Middle frontal gyrus (tissue), 1 donor: Measurements from ENCODE around the gene CNTNAP5.

Experiments used
- DNase-seq: peaks from one replicate; pipeline ENCODE4 v3.0.0-alpha.2; 2015; ENCODE audit warnings: low spot score; ENCODE audit errors: extremely low spot score

The CNTNAP5 gene

DNA sequence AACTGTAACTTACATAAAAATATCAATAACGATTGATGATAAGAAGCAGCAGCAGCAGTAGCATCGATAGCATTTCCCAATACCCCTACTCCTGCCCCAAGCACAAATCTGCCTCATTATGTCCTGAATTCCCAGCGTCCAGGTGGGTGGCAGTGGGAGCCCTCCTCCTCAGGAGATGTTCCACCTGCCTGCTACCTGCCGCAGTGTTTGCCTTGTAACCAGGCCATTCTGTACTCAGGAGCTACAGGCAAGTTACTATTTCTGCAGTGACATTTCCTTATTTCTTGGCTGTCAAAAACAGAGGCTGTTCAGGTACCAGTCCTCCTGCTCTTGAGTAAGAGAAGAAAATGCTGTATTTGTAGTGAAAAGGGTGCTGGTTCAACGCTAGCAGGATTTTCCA lies 236.4 kb downstream of the CNTNAP5 start:
- no peak for DNase-seq

DNA sequence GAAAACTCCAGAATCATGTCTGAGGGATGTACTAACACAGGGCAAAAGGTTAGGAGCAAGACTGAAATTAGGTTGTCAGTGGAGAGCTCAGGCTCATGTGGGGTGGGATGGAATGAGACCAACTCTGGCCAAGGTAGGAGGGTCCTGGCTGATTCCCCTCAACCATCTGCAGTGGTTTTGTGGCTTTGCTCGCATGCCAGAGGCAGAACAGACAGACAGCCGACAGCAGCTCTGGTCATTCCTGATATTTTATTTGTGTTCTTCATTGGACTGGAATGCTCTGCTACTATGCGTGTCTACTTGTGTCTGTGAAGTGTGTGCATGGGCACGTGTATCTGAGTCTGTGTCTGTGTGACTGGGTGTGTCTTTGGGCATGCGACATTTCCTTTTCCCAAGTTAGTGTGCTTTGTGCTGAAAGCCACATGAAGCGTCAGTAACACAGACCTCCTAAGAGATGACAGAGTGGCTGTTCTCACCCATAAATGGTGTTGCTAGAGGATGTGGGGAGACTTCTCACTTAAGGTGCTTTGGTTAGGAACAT lies 239.5 kb downstream of the CNTNAP5 start:
- DNase-seq: no peak

DNA sequence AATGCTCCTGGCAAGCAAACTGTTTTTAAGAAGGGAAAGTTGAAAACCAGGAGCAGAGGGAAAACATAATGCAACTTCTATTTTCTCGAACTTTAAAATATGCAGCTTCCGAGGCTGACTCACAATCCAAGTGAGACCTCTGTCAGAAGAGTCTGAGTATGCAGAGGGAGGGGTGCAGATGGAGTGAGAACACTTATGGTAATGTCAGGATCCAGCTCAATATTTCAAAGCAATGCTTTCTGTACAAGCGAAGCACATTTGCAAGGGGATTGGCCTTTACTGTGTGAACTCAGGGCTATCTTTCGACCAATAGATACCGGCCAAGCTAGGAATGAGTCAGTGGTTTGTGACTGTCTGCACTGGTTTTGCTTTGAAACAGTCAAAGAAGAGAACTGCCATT lies 242.7 kb downstream of the CNTNAP5 start:
- no peak for DNase-seq

DNA sequence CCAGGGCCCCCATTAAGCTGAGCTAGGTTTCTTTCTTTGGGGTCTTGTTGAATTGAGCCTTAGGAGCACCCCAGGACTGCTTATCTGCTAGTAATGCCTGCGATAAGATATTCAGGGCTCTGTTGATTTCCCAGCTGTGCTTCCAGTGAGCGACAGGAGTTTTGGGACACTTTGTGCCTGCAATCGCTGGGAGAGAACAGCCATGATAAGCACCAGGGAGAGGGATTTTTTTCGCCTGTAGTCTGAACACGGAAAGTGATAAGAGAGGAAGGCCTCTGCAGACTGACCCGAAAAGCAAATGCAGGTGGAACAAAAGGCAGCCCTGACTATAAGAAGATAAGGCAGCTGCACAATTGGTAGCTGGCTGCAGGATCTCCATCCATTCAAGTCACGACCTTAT lies 244.3 kb downstream of the CNTNAP5 start:
- no peak for DNase-seq

DNA sequence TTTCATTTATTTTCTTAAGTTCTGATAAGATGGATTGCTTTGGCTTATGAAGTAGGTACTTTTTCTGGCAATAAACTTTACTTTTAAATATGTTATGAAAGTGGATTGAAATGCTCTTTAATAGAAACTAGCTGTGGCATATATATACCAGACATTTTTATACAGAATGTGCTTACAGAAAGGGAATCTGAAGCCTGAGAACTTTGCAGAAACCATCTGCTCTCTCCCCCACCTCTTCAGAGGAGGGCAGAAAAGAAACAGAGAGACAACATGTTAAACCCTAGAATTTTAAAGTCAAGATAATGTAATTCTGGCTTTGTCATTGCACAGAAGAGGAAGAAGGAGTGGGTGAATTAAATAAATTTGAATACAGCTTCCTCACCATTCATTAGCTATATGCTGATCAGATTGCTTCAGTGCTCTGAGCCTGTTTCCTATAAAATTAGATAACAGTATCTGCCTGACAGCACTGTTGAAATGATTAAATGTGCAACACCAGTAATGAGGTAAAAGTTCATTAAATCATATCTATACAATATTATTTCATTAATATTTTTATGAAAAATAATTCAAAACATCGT lies 247.3 kb downstream of the CNTNAP5 start:
- no peak for DNase-seq

DNA sequence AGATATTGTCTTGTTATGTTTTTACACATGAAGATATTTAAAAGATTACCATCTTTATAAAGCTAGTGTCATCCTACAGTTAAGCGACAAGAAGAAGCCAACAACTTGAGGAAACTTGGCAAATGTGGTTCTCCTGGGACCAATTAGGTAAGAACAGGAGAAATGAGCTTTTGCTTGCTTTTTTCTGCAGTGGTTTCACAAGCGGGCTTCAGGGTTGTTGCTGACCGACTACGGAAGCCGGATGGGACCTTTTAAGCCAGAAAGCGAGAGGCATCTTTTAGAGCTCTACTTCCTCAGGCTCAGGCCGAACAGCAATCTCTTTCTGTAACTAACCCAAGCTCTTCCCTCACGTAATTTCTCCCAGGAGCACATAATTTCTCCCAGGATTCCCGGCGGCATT lies 256.5 kb downstream of the CNTNAP5 start:
- no peak for DNase-seq

DNA sequence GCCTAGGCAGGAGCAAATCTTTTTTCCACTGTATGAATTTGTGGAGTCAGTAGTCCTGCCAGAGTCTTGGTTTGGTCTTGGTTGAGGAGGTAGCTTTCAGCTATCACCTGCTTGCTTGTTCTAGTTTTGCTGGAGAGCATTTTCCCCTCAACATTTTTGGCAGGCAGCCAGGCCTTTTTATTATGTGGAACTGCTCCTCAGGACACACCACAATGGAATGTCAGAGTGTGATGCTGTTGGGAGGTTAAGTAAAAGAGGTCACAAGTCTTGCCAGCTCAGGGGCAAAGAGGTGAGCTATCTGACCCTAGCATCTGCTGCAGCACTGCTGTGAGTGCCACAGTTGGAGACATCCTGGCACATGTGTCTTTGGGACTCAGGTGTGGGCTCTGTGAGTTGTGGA lies 258.0 kb downstream of the CNTNAP5 start:
- DNase-seq: no peak

DNA sequence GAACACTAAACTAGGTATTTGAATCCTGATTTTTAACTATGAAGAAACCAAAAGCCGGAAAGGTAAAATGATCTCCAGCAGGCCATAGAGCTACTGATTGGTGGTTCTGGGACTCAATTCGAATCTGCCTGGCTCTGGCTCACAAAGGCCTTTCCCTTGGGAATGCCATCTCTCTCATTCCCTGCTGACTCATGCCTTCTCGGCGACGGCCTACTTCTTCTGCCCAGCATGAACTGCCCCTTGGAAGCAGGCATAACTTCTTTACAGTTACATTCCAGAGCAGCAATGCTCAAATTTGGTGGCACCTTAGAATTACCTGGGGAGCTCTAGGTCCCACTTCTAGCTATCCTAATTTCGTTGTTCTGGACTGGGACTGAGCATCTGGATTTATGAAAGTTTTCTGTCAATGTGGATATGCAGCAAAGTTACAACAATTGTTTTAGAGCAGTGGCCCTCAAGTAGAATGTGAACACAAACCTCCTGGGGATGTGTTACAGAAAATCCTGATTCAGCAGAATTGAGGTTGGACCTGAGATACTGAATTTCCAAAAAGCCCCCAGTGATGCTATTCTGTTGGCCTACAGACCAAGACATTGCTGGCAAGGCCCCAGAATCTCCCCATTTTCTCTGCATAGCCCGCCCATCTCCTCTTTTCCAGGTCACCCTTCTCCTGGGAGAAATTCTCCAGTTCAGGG lies 261.1 kb downstream of the CNTNAP5 start:
- DNase-seq: no peak

DNA sequence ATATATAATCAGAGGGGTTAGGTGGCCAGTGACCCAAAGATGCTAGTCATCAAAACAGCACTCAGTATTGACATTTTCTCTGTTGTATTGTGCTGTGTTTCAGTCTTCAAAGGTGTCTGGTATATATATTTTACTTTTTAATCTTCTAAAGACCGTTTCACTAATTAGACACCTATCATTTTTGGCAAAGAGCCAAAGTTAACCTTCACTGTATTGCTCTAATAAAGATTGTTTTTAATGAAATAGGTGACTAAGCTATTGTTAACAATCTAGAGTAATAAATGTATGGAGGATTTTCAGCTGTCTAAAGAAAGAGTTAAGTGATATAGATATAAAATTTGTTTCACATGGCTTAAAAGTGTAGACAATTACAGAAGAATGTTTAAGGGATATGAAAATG lies 264.0 kb downstream of the CNTNAP5 start:
- DNase-seq: no peak

DNA sequence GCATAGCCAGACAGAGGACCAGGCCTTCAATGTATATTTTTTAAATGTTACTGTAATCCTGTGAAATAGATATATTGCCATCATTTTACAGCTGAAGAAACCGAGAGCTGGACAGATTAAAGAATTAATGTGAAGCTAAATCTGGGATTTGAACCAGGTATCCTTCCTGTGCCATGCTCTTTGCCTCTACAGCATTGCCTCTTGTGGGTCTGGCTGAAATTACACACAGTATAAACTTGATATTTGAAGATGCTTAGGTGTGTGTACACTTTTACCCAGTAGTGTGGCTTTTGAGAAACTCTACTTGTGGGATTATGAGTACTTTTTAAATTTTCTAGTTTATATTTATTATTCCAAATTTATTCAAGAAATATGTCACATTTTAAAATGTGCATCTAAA lies 264.5 kb downstream of the CNTNAP5 start:
- DNase-seq: no peak

DNA sequence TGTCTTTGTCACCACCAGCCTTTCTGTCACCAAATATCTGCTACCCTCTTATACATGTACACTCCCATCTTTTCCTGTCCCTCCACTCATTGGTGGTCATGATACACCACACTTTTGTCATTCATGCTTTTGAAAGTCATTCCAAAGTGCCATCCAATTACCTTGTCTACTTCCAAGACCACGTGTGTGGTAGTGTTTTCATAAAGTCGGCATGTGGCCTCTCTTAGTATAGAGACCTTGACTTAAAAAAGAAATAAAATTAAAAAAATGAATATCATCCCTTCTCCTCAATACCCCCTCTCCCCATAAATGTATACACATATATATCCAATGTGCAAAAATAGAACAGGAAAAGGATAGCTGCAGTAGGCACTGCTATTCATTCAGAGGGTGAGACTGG lies 271.4 kb downstream of the CNTNAP5 start:
- DNase-seq: no peak

DNA sequence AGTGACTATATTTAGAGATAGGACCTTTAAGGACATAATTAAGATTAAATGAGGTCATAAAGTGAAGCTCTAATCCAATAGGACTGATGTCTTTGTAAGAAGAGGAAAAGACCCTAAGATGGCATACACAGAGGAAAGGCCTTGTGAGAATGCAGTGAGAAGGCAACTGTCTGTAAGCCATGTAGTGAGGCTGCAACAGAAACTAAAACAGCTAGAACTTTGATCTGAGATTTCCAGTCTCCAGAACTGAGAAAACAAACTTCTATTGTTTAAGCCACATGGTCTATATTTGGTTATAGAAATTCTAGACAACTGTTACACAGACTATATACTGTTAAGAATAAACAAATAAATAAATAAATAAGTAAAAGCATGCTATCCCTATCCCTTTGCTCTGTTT lies 276.8 kb downstream of the CNTNAP5 start:
- DNase-seq: no peak

DNA sequence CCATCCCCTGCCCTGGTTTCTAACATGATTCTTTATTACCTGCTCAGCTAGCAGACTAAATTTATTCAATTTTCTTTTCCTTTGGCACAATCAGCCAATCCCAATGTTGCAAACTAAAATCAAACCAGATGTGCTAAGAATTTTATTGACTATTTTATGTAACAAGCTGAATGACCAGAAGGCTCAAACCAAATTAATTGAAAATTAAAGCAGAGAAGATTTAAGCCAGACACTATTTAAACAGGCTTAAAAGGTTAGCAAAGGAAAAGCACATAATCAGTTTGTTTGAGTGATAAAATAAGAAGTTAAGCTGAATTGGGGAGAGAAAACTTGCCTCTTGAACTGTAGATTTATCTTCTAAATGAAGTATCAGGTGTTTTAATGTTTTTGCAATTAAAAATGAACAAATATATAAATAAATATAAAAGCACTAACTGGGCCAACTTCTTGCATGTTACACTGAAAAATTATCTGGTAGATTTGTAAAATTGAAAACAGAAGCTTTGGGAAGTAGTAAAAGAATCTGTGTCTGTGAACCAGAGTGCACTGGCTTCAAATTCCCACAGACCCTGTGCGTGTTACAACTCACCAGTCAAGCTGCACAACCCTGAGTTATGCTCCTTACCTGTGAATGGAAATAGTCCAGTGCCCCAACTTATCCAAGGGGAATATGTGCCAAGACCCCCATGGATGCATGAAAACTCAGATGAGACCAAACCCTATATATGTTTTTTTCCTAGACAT lies 283.4 kb downstream of the CNTNAP5 start:
- no peak for DNase-seq

DNA sequence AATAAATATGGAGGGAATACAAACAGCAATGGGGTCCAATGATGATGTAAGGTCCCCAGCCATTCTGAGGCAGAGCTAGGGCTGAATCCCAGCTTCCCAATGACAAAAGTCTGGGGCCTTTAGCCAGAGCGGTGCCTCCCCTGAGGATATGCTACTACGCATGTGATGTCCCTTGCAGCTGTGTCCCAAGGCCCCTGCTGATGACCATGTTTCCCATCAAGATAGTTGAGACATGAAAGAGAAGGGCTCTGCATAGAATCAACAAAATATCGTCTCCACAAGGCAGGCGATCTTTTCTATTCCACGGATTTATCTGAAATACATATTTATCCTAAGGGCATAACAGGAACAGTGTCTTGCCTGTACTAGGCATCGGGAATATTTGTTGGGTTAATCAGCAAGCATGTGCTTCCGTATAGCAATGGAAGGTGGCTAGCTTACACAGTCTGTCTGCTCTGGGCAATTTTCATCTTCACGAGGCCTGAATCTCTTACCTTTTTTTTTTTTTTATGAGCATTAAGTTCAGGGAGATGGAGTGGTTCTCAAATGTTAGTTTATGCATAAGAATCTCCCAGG lies 284.6 kb downstream of the CNTNAP5 start:
- DNase-seq: no peak

DNA sequence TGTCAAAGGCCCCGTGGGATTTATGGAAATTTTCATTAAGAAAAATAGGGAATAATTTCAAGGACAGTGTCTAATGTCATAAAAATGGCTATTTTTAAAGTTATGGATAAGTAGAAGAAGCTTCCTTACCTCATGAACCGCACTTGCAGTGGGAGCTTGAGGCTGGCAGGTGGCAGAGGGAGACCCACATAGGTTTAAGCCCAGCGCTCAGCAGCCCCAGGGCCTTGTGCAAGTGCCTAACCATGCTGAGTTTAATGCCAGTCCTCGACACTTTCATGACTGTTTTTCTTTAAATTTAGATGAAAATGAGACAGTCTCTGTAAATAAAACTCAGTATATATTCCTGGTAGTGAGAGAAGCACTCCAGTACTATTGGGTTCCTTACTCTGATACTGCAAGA lies 285.6 kb downstream of the CNTNAP5 start:
- no peak for DNase-seq

DNA sequence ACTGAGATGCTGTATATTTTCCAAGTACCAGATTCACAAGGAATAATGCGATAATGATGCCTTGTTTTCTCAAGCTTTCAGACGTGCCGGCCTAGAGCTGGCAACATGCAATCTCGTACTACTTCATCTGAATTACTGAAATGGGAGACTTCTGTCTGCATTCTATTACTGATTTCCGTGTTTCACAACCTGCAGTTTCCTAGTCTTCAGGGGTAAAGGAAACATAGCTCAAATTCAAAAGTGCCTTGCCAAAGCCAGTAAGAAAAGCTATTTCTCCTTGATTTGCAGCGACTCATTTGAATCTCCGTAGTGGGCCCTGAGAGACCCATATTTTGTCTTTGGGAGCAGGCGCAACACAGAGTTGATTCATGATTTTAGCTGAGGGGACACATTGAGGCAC lies 289.0 kb downstream of the CNTNAP5 start:
- no peak for DNase-seq

DNA sequence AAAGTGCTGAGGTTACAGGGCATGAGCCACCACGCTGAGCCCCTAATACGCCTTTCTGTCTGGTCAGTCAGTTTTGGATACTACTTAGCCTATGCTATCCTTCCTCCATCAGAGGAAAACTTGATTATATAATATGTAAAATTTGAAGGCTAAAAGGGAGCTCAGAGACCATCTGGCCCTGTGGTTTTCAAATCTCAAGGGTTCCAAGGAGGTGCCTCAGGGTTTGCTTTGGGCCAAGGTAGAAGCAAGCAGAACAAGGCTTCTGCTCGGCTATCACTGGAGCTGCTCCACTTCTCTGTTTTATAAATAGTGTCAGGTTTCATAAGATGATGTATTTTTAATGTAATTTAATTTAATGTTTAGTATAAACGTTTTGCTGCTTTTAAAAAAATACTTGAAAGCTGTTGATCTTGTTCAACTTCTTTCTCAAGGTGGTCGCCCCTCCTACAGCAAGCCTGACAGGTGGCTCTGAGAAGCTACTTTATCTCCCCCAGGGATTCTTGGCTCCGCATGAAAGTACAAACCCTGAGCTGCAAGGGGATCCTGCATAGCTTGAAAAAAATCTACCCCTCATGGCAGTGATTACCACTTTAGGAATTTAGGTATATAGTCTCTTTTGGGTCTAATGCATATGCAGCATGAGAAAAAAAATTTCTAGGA lies 290.3 kb downstream of the CNTNAP5 start:
- no peak for DNase-seq

DNA sequence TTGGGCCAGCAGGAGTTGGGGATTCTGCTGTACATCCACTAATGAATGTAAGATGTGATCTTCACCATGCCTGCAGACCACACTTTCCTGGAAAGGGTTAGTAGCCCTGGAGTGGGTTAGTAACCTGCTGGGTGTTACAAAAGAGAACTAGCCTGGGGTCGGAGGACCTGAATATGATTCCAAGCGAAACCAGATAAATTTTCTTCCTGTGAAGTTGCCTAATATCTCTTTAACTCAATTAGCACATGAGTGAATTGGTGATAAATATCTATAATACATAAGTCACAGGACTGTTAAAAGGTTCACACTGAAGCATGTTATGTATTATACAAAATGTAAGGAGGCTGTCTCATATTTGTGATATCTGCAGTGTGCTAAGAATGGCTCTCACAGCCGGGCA lies 291.0 kb downstream of the CNTNAP5 start:
- DNase-seq: no peak

DNA sequence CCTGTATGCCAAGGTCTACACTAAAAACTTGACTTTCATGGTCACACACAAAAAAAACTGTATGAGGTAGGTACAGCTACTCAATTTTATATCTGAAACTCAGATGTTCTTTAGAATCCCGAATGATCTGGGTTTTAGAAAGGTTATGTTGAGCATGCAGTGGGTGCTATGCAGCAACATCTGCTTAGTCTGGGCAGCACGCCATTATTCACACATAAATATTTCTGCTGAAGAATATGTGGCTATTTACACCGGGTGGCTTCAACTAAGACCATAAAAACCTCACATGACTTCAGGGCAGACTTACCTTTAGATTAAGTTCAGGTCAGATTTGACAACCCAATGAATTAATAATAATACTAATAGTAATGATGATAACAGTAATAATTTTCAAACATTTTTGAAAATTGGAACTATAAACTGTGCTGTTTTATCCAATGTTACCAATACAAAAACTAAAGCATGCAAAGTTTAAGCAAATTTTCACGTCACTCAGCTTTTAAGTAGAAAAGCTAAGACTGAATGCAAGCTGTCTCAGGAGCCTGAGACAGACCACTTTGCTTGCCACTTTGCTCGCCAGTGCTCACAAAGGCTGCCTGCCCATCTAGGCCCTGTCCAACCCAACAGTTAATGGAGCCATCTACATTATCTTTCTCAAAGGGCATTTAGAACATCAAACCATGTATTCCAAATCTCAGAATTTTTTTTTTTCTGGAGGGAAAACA lies 292.0 kb downstream of the CNTNAP5 start:
- no peak for DNase-seq

DNA sequence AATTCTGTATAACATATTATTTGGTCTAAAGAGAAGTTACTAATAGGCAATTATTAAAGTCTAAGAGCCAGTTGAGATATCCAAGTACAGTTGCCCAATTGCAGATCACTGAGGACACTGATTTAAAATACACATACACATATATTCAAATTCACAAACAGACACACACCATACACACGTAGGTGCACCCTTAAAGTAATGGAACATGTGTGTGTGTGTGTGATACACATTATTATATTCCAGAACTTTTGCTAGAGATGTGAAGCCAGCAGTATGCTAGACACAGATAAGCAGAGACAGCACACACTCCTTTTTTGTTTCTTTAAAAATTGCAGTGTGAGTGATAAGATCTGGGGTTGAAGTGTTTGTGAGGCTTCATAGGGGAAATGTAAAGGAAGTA lies 292.5 kb downstream of the CNTNAP5 start:
- no peak for DNase-seq

DNA sequence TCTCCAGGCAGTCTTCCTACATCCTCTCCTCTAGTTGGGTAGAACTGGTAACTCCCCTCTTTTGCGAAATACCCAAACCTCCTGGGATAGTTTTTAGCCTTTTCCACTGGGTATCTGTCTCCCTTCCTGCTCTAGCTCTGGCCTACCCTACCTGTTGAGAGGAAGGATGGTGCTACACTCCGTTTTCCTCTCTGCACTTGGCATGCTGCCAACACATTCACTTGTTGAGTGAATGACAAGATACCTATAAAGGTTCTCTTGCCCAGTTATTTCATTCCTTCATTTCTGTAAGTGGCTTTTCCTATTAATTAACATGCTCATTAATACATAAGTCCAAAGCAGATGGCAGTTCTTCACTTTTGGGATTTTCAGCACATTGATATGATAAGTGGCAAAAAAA lies 293.8 kb downstream of the CNTNAP5 start:
- DNase-seq: no peak
